Measurements from ENCODE around the gene DCLK2.
"Not testable (repeated sequence)": the region's sequence is repeated elsewhere in the genome, so short reads cannot be mapped to it uniquely, and the experiment has no call there.

Gene DCLK2

DNA sequence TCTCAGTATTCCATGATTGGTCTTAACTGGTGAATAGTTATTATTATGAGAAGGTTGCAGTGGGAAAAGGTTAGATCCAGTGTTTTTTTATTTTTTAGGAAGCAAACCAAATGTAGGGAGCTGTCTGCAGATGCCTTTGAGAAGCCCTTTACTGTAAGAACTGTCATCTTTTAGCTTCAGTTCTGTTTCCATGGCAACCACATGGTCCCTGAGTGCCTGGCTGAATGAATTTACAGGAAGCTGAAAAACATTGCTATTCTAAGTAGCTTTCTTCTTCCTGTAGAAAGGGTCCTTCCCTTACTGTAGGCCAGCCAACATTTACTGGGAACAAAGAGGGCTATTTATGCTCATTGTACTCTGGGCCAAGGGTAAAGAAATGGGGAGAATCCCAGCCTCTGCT, 103.3 kb downstream of the DCLK2 start:
- no peak for DNase-seq (ENCODE audit: low read depth)
- H3K4me3 ChIP-seq (ENCODE audit: low read depth, low read length): no peak overlapping the region
- TF ChIP-seq MYC (IDR thresholded peaks at IDR 0.05; ENCODE audit: low read depth, low read length): no peak
- TF ChIP-seq, protein P1, sequence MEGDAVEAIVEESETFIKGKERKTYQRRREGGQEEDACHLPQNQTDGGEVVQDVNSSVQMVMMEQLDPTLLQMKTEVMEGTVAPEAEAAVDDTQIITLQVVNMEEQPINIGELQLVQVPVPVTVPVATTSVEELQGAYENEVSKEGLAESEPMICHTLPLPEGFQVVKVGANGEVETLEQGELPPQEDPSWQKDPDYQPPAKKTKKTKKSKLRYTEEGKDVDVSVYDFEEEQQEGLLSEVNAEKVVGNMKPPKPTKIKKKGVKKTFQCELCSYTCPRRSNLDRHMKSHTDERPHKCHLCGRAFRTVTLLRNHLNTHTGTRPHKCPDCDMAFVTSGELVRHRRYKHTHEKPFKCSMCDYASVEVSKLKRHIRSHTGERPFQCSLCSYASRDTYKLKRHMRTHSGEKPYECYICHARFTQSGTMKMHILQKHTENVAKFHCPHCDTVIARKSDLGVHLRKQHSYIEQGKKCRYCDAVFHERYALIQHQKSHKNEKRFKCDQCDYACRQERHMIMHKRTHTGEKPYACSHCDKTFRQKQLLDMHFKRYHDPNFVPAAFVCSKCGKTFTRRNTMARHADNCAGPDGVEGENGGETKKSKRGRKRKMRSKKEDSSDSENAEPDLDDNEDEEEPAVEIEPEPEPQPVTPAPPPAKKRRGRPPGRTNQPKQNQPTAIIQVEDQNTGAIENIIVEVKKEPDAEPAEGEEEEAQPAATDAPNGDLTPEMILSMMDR (IDR thresholded peaks at IDR 0.05; ENCODE audit: low read depth, low read length): no peak
- TF ChIP-seq POLR2A (IDR thresholded peaks at IDR 0.05; ENCODE audit: extremely low read depth, insufficient read length): no peak
- TF ChIP-seq, protein P2, sequence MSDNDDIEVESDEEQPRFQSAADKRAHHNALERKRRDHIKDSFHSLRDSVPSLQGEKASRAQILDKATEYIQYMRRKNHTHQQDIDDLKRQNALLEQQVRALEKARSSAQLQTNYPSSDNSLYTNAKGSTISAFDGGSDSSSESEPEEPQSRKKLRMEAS (IDR thresholded peaks at IDR 0.05; ENCODE audit: low read depth, low read length): no peak

DNA sequence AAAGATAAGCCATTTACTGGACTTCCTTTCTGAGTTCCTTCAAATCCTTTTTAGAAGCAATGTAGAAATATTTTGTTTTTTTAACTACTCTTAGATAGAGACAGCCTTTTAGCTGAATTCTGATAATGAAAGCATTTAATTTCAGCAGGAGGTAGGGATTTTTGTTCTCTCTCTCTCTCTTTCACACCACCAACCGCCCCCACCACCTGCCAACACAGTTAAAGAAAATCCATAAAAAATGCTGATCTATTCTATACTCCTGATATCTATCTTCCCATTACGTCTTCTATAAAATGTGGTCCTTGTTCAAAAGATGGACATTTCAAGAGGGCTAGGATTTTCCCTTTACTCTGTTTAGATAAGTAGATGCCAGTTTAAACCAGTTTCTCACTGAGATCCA, 104.5 kb downstream of the DCLK2 start:
- no peak for DNase-seq (ENCODE audit: low read depth)
- TF ChIP-seq, protein P1 (IDR thresholded peaks at IDR 0.05; ENCODE audit: low read depth, low read length): no peak
- no peak for TF ChIP-seq POLR2A (IDR thresholded peaks at IDR 0.05; ENCODE audit: extremely low read depth, insufficient read length)

DNA sequence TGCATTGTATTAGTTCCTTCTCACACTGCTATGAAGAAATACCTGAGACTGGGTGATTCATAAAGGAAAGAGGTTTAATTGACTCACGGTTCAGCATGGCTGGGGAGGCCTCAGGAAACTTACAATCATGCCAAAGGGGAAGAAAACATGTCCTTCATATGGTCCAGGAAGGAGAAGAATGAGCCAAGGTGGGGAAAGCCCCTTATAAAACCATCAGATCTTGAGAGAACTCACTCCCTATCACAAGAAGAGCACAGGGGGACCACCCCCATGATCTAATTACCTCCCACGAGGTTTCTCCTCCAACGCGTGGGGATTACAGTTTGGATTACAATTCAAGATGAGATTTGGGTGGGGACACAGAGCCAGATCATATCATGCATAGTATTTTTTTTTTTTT, 106.8 kb downstream of the DCLK2 start:
- H3K4me3 ChIP-seq (ENCODE audit: low read depth, low read length); DNase-seq (ENCODE audit: low read depth): not testable (repeated sequence)

More for the DNA sequence above, 104.5 kb downstream of the DCLK2 start:
- H3K4me3 ChIP-seq (ENCODE audit: low read depth, low read length): no peak overlapping the region

DNA sequence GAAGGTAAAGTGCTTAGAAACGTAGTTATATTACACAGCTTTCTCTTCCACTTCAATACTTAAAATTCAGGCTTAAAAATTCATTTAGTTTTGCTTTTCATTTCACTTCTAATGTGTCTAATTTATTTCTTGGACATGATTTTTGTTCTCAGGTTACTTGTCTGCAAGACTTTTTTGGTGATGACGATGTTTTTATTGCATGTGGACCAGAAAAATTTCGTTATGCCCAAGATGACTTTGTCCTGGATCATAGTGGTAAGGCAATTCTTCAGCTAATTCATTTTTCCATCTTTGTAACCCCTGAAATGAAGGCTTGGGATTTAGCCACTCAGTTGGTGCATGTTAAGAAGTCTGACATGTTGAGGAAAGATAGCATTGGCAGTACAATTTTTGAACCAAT, 114.7 kb downstream of the DCLK2 start:
- H3K4me3 ChIP-seq (ENCODE audit: low read depth, low read length): no peak overlapping the region
- TF ChIP-seq, protein P2 (IDR thresholded peaks at IDR 0.05; ENCODE audit: low read depth, low read length): no peak
- TF ChIP-seq POLR2A (IDR thresholded peaks at IDR 0.05; ENCODE audit: extremely low read depth, insufficient read length): no peak
- TF ChIP-seq, protein P1 (IDR thresholded peaks at IDR 0.05; ENCODE audit: low read depth, low read length): no peak
- TF ChIP-seq MYC (IDR thresholded peaks at IDR 0.05; ENCODE audit: low read depth, low read length): no peak
- DNase-seq (ENCODE audit: low read depth): no peak

DNA sequence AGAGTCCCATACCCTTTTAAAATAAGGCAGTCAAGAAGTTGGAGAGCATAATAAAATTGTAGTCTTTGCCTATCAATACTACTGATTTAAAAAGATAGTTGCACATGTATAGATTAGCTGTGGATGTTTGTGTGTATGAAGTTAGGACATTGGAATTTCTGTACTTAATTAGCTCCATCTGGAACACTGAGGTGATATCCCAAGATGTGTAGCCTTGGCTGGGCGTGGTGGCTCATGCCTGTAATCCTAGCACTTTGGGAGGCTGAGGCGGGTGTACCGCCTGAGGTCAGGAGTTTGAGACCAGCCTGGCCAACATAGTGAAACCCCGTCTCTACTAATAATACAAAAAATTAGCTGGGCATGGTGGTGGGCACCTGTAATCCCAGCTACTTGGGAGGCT, 119.0 kb downstream of the DCLK2 start:
- H3K4me3 ChIP-seq (ENCODE audit: low read depth, low read length); DNase-seq (ENCODE audit: low read depth): not testable (repeated sequence)

DNA sequence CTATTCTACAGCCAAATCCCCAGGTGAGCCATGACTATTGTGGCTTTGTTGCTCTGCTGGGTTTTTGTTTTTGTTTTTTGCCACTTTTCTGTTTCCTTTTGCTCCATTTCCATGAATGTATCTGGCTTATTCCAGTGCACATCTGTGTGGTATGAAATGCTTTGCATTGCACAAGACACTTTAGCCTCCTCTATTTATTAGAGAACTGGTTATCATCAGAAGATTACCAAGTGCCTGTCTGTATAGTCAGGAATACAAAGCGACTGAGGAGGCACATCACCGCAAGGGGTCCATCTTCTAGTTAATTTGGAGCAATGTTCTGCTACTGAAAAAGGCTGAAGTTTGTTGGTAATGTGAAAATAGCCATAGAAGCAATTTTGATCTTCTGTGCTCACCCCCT, 120.8 kb downstream of the DCLK2 start:
- H3K4me3 ChIP-seq (ENCODE audit: low read depth, low read length): no peak overlapping the region
- TF ChIP-seq, protein P2 (IDR thresholded peaks at IDR 0.05; ENCODE audit: low read depth, low read length): no peak
- no peak for TF ChIP-seq MYC (IDR thresholded peaks at IDR 0.05; ENCODE audit: low read depth, low read length)
- TF ChIP-seq, protein P1 (IDR thresholded peaks at IDR 0.05; ENCODE audit: low read depth, low read length): no peak
- no peak for DNase-seq (ENCODE audit: low read depth)

DNA sequence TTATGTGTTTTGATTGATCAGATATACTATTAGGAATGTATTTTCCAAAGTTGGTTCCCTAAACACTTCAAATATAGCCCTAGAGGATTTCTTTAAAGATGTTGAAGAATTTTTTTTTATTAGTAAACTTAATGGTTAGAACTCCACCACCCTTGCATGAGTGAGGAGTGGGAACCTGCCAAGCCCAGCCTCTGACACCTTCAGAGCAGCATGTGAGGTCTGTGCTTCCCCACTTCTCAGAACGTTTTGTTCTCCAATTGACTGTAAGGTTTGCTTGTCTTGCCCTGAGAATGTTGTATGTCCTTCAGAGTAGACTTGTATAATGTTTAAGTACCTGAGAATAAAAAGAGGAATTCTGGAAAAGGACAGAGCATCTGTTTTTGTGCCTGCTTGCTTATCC, 126.8 kb downstream of the DCLK2 start:
- no peak for TF ChIP-seq POLR2A (IDR thresholded peaks at IDR 0.05; ENCODE audit: extremely low read depth, insufficient read length)
- TF ChIP-seq, protein P2 (IDR thresholded peaks at IDR 0.05; ENCODE audit: low read depth, low read length): no peak
- no peak for TF ChIP-seq MYC (IDR thresholded peaks at IDR 0.05; ENCODE audit: low read depth, low read length)
- TF ChIP-seq, protein P1 (IDR thresholded peaks at IDR 0.05; ENCODE audit: low read depth, low read length): no peak
- no peak for DNase-seq (ENCODE audit: low read depth)
- H3K4me3 ChIP-seq (ENCODE audit: low read depth, low read length): no peak overlapping the region
